GM19328 (cell line): ENCODE data around the gene TFCP2L1.

Experiments
- ATAC-seq: cut with Tn5 transposase; IDR thresholded peaks from one replicate; pipeline ENCODE4 v1.9.1; 2021; ENCODE audit warnings: mild to moderate bottlenecking, moderate library complexity; ENCODE audit not compliant: unreplicated experiment

Gene TFCP2L1

DNA sequence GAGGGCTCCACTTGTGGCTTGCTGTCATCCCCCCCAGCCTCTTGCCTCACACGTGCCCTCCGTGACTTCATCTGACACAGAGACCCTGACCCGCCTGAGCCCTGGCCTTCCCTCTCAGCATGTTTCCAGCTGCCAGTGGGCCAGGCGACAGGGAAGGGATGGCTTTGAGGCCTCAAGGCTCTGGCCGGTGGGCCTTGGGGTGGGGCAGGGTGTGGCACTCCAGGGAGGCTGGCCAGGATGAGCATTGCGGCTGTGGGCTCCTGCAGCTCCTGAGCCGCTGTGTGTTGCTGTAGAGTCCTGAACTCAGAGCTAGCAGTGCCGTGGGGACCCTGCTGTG is 85.0 kb downstream of the TFCP2L1 start:
- no peak for ATAC-seq

DNA sequence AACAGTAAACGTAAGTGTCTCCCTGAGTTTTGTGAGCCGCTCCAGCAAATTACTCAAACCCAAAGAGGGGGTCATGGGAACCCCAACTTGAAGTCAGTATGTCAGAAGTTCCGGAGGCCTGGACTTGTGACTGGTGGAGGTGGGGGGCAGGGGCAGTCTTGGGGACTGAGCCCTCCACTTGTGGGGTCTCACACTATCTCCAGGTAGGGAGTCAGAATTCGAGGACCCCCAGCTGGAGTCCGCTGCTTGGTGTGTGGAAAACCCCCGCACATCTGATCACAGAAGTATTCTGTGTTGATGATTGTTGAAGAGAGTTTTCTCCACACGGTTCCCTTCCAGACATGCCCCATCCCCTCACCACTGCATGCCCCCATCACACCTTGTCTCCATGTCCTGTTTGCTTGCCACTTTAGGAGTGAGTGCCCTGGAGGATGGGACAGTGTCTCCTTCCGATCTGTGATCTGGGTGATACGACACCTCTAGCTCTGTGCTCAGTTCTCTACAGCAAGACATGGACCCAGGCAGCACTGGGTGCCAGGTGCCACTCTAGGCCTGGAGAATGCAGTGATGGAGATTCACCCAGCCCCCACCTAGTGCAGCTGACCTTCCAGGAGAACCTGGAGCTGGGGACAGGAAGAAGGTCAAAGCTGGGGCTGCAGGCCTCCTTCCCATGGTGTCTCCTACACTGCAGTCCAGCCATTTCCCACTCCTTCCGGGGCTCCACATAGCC is 85.6 kb downstream of the TFCP2L1 start:
- ATAC-seq, result no peak

DNA sequence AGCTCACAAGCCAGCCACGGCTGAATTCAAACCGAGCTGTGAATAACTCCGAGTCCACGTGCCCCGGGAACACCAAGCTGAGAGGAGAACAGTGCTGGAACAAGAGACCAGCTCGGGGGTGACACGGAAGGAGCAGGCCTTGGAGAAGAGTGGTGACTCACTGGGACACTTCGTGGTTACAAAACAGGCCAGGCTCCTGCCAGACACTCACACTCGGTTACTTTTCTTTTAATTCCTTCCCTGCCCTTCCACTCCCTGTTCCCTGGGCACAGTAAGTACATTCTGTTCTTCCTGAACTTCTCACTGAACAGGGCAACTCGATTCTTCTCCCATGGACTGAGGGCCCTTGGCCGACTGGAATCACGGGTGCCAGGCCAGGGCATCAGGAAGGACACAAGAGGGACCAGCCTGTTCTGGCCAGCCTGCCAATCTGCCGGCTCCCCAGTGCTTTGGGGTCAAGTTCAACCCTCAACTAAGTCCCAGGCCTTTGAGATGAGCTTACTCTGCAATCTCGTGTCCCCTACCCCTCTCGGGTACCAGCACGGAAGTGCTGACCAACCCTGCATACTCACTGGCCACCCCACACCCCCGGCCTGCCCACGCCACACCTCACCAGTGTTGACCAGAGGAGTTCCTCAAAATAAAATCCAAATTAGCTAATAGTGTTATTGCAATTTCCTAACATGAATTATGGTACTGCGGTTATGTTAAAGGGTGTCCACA is 87.5 kb downstream of the TFCP2L1 start:
- ATAC-seq, result no peak

DNA sequence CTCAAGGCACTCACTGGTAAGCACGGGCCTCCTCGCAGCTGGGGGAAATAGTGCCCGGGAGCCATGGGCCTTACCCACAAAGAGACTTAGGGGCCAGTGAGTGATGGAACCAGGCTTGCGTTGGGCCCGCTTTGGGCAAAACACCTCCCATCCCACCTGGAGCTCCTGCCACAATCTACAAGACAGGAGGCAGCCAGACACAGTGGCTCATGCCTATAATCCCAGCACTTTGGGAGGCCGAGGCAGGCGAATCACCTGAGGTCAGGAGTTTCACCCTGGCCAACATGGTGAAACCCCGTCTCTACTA is 88.2 kb downstream of the TFCP2L1 start:
- no peak for ATAC-seq

DNA sequence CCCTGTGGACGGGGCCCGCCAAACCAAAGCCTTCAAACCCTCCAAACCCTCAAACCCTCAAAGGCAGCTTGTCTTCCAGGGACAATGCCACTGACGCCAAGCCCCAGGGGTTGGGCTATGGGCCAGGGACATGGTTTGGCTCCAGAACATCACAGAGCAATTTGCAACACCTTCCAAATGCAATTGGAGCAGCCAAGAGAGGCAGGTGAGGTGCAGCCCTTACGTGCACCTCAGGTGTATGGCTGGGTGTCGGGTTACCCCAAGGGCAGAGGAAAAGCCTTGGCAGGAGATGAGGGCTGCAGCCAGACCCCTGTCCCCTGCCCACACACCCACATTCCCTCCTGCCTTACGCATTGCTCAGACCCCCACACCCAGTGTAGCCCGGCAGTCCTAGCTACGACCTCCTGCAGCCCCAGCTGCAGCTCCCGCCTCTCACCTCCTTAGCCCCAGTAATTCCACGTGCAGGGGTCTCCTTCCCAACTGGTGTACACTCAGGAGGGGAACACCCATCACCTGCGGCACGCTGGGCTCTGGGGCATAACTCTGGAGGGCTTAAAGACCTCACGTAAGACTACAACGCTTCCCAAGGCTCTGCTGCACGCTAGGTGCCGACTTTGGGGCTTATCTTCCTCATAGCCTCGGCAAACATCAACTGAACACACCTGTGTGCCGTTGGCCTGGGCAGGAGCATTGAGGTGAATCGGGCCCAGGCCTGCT is 88.7 kb downstream of the TFCP2L1 start:
- ATAC-seq, result no peak

DNA sequence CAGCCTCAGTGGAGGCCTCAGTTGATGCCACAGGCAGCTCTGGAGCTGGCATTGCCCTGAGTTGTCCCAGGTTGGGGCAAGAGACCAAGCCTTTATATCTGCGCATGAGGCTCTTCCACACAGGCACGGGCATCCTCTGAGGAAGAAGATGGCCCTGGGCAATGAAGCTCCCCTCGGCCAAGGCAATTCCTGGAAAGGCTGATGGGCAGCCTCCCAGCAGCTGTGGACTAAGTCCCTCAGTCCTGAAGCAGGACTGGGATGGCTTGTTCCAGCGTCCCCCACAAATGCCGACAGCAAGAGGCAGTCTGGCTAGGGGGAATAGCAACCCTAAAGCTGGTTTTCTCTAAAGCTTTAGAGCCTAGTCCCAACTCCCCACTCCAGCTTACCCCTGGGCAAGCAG is 90.0 kb downstream of the TFCP2L1 start:
- no peak for ATAC-seq

DNA sequence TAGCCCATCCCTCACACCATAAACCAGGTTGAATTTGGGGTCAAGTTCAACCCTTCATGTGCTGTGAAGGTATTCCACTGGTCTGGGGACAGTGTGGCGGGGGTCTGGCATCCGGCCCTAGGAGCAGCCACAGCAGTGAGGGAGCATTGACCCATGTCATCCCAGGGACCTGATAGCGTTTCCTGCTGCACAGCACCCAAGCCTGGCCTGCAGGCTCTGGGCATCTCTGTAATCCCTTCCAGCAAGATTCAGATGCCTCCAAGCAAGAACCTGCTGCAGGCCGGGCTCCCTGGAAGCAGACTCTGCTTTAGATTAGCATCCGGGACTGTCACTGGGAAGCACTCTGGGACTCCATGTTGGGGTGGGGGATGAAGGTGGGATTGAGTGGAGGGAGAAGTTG is 90.4 kb downstream of the TFCP2L1 start:
- ATAC-seq, result no peak

DNA sequence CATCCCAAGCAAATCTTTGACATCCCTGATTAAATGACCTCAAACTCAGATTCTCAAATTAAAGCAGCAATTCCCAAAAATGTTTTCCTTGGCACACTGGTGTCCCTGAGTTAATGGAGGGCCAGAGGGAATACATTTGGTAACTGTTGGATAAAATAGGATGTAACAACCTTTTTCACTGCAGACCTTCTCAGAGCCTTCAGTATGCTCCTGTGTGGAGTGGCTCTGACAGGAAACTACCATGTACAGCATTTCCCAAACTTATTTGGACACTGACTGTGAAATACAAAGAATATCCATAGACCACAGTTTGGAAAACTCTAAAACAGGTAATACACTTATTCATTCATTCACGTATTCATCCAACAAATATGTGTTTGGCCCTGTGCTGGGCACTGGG is 91.8 kb downstream of the TFCP2L1 start:
- ATAC-seq, result no peak

DNA sequence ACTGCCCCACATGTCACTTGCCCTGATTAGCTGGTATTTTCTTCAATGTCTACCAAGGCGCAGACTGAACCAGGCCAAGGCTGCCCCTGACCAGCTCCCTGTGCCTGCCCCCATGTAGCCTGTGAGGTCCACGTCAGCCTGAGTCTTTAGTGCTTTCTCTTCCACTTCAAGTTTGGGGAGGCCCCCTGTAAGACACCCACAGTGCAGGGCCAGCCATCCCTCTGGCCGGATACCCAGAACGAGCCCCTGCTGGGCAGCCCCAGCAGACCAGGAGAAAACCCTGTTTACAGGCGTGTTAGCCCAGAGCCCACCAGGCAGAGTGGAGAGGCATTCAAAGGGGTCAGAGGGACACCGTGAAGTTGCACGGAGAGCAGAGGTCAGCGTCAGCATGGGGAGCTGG is 92.4 kb downstream of the TFCP2L1 start:
- ATAC-seq, result no peak

DNA sequence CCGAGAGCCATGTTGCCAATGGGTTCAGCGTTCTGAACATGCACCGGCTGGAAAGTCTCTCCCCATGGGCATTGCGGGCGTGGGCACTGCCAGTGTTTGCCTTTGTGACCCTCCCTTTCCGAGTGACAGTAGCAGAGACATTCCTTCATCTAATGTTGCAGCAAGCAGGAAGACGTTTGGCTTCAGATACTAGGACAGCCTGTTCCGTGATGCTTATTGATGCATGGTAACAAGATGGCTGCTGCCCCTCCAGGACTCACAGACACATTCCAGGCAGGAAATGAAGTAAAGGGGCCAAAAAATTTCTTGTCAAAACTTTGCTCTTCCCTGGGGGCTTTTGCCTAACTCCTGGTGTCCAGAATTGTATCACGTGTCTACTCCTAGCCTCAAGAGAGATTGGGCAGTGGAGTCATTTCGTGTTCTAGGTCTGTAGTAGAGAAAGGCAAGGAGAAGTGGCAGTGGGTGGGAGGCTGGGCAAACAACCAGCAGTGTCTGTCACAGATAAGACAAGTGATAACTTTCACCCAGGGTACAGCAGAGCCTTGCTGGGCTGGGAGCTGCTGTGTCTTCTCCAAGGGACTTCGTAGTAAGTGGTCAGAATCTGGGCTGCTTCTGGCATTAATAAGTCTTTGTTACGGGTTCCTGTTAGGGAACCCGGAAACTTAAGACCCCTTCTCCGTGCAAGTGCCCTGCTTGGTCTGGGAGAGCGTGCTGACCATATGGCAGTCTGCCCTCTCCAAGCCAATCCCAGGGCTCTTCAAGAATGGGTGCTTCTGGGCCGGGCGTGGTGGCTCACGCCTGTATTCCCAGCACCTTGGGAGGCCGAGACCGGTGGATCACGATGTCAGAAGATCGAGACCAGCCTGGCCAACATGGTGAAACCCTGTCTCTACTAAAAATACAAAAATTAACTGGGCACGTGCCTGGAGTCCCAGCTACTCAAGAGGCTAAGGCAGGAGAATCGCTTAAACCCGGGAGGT is 93.5 kb downstream of the TFCP2L1 start:
- no peak for ATAC-seq

DNA sequence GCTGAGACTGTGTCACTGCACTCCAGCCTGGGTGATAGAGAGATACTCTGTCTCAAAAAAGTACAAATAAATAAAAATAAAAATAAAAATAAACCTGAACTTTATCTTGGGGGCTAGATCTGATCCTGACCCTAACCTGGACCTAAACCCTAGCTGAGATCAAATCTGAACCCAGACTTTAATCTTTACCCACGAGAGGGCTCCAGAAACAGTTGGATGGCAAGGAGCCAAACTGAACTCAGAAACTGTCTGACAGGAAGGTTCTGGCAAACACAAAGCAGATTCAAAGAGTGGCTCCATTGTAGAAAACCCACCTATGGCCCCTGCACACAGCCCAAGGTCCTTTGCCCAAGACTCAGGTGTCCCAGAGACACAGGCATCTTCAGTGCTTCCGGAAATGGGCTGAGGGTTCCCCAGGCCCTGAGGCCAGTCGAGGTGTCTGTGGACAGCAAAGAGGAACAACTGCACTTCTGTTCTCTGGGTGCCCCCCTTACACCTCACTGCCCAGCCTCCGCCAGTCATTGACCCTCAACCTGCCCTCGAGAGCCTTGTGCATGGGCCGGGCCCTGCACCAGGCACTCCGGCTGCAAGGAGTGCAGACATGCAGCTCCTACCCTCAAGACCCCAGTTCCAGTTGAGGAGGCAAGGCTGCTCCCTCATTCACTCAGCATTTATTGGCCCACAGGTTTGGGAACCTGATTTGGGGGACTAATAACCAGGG is 95.2 kb downstream of the TFCP2L1 start:
- no peak for ATAC-seq

DNA sequence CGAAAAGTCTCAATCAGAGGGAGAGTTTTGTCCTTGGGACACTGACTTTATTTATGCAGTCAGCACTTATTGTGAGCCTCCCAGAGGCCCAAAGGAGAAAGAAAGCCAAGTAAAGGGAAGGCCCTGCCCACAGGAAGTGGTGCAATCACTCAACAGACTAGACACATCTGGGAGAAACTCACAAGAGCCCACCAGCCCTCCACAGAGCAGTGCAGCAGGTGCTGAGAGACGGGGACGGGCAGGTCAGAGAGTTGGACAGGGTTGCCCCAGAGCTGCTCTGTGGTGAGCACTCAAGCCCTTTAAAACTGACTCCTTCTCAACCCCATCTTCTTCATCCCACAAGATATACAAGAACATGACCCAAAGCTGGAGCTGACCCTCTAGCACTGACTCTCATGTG is 96.0 kb downstream of the TFCP2L1 start:
- ATAC-seq, result no peak

DNA sequence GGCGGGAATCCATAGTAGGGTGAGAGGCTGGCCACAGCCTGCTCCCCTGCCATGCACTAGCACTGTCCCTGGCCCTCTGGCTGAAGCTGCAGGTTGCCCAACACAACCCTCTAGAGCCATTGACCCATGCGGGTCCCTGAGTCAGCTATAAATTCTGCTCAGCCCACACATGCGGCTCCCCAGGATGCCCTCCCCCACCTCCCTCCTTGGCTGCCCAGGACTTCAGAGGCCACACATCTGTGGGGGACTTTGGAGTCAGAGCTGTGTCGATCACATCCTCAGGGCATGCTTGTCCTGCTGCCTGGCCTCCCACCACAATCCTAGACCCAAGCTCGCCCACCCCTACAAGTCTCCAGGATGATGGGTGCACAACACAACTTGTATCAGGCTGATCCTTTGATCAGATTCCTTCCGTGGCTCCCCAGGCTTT is 97.0 kb downstream of the TFCP2L1 start:
- no peak for ATAC-seq

DNA sequence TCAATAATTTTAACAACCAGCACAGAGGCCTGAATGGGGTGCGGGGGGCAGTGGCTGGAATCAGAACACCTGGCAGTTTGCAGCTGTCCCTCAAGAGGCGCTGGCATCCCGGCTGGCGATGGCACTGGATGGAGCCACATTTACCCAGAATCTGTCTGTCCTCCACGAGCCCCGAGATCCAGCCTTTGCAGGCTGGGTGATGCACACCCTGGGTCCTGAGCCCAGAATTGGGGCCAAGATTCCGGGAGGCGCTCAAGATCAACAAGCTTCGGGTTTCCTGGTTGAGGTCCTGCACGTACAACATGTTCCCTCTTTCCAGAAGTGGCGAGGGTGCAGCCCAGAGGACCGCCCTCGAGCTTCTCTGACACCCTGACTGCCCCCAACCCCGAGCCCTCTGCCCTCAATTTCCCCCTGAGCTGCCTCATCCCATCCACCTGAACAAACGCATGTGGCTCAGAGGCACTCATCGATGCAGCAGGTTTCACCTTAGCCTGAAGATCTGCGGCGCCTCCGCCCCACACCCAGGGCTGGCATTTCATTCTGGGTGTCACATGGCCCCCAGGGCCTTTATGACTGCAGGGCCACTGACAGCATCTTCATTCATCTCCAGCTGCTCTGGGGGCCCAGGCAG is 97.5 kb downstream of the TFCP2L1 start:
- no peak for ATAC-seq

DNA sequence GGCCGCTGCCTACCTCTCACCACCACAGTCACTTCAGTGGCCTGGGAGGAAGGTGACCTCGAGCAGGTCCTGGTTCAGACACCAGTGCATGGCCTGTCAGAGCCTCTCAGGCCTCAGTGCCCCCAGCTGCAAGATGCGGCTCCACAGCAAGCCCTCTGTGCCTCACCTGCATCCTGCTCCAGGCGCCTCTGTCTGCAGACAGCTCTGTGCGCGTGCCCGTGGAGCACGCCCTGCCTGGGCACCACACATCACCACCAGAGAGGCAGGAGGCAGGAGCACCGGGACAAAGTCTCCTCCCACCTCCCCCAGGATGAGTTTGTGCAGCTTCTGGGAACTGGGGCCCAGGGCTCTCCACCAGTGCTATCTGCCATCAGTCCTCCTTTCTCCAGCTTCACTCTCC is 98.7 kb downstream of the TFCP2L1 start:
- no peak for ATAC-seq

DNA sequence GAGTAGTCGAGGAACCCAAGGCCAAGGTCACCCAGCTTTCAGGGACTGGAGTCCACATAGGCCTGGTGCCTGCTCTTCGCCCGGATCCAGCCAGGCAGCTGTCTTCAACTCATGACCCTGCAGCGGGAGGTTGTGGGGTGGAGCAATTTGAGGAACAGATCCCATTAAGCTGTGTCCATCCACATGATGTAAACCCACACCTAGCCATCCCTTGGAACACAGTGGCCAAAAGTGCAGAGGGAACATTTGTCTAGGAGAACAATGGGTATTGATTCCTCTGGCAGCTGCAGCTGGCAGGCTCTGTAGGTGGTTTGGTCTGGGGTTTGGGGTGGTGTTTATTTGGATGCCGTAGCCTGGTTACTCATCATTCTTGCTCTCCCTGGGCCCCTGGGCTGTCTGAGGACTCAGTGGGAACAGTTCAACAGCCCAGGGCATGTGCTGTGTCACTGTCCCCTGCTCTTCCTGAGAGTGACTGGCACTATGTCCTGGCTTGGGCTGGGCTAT is 99.4 kb downstream of the TFCP2L1 start:
- ATAC-seq, result no peak

DNA sequence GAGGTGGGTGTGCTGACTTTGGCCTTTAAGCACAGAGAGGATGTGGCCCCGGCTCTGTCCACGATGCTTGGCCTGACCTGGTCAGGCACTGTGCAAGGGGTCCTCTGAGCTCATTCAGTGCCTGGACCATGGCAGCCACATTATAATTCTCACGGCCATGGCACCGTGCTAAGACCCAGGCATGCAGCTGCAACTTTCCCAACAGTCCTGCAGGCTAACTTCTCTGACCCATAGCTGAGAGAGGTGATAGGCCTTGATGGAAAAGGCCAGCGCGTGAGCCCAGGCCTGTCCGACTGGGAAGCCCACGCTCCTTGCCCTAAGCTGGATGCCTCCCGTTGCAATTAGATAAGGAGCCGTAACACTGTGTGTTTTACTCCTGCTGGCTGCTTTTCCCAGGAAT is 99.9 kb downstream of the TFCP2L1 start:
- ATAC-seq, result no peak

DNA sequence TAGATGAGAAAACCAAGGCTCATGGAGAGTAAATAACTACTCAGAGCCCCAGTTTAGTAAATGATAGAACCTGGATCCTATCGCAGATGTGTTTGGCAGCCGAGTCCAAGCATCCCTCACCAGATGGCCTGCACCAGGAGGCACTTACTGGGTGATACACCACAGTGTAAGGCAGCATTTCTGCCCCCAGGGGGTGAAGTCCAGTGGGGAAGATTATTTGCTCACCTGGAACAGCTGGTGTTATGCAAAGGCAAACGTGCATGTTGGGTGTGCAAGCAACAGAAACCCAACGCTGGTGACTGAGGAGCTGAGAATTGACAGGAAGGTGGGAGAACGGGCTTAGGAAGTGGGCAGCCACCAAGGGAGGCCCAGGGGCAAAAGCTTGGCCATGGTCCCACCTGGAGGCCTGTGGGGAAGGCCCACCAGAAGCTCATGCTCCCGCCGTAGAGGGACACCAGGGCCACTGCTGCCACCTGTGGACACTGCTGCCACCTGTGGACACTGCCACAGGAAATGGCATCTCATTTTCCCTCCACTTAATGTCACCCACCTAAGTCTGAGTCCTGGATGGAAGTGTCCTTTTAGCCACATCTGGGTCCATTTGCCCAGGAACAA is 100.6 kb downstream of the TFCP2L1 start:
- ATAC-seq, result no peak

DNA sequence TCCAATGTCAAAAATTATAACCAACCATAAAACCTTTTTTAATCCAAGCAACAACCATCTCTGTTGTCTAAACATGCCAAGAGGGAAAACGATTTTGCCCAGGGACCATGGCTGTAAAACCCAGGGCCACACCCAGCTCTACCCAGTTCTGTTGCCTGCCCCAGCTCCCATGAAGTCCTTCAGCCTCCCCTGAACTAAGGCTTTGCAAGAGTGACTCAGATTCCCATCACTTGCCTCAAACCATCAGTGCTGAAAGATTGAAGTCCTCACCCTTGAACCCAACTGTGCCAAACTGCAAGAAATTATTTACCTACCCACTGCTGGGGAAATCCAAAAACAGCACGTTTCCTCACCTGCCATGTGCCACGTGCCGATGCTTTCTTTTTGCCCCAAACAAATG is 102.5 kb downstream of the TFCP2L1 start:
- no peak for ATAC-seq
